OCI-LY1 (cell line): ENCODE data around the gene GNG8.

Source experiments
- CTCF ChIP-seq: fragments of 200-600 bp; sonication (generic), shearing (Covaris generic); IDR thresholded peaks from 2 replicates; pipeline ENCODE4 v1.5.1; 2017; ENCODE audit warnings: mild to moderate bottlenecking, antibody characterized with exemption, low read length, moderate library complexity, mixed read lengths
- EZH2 ChIP-seq: fragments of 200-600 bp; sonication (generic), shearing (Covaris generic); IDR thresholded peaks from 2 replicates; pipeline ENCODE4 v1.8.0; 2017; ENCODE audit warnings: borderline replicate concordance, mixed run types, mild to moderate bottlenecking, antibody characterized with exemption, low read length, moderate library complexity, mixed read lengths

- TF ChIP-seq CTCF (no peak), EZH2 (no peak)
These were observed 36.2 kb downstream of the GNG8 start for GRCh38 chr19:46599716-46600373.
